ENCODE data around the gene NT5C3A. TPM values are rescaled to one million over a fixed set of nuclear protein-coding genes. Genes with fewer than 3 reads are reported as not detected.
A peak's percentile ranks its signal among the peaks of the same experiment; 100 is the strongest.

NT5C3A gene
- total and polyA plus RNA-seq, 9 of the 15 experiments (the other 6 are each of a cell fraction or from before 2014, with no cell fraction given): 18.6 to 60.1 (median 40.0) TPM

DNA sequence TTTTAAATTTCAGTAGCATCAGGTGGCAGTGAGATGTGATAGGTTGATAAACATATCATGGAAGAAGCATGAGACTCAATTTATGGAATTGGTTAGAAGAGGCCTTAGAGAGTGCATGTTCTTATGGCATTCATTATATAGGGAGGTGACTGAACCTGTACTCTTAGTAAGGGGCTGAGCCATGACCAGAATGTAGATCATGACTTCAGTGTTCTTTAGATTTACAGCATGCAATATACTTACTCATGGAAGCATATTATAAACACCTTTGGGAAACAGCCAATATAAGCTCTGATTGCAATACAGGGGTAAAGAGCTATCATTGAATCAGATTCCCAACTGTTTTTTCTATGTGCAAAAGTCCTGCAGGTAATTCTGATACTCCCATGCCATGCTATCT, 50.2 kb downstream of the NT5C3A start:
- in situ Hi-C loops (cut with MboI) (no loop called here), intact Hi-C loops (cut with micrococcal nuclease) (no loop called here)
- Histone ChIP-seq H3K9ac (ENCODE audit: insufficient read depth in 1 of 2, low read depth in 2 of 2, low read length in 2 of 2) (no peak overlapping the region), H3K27me3 (ENCODE audit: control insufficient read depth in 2 of 2, insufficient read depth in 2 of 2, low read length in 2 of 2) (no peaks in the 10 kb centered on the region), H3K36me3 (ENCODE audit: control insufficient read depth, insufficient read depth, low read length) (peaks cover 52% of the 10 kb centered on the region), H3K79me2 (ENCODE audit: control insufficient read depth, insufficient read depth, low read length) (no peaks in the 10 kb centered on the region), H3K4me2 (ENCODE audit: insufficient read depth, low read length) (no peak overlapping the region), H3K27ac (ENCODE audit: extremely low read depth, low read depth, low read length) (no peak overlapping the region), H2AFZ (ENCODE audit: low read depth, low read length) (no peak overlapping the region), H3K4me3 (no peak overlapping the region), H3K9me1 (ENCODE audit: control insufficient read depth, insufficient read depth, low read length) (no peaks in the 10 kb centered on the region), H3K4me1 (replicated peaks in 1 of 2; ENCODE audit: control insufficient read depth in 2 of 2, insufficient read depth in 2 of 2, low read length in 2 of 2) (no peaks in the 10 kb centered on the region), H4K20me1 (replicated peaks; ENCODE audit: control insufficient read depth, insufficient read depth, low read length) (no peaks in the 10 kb centered on the region), H3K9me3 (replicated peaks; ENCODE audit: control insufficient read depth, insufficient read depth, low read depth, low read length) (no peaks in the 10 kb centered on the region)
- TF ChIP-seq RBM22 (IDR thresholded peaks at IDR 0.05; ENCODE audit: low read depth, low read length, poor library complexity, severe bottlenecking) (peak; percentile 34), DMBX1 (CRISPR knock-in tag; IDR thresholded peaks at IDR 0.05; ENCODE audit: borderline replicate concordance) (no peak)
- no peak for FAIRE-seq
- ChIA-PET CTCF (ENCODE audit: low intra/inter-chr PET ratio) (no interaction called here), POLR2A (interaction anchor here (0.5 to 1.5 kb wide), 3 partner anchors 9 to 516 kb away, joined by 3 read pairs; no protein-coding TSS in a partner anchor)
- no peak for DNase-seq (ENCODE audit: extremely low read depth in 1 of 4, low spot score in 3 of 4)
- no TSS peak for BruUV-seq (replicated peaks)
- ATAC-seq: no peak

DNA sequence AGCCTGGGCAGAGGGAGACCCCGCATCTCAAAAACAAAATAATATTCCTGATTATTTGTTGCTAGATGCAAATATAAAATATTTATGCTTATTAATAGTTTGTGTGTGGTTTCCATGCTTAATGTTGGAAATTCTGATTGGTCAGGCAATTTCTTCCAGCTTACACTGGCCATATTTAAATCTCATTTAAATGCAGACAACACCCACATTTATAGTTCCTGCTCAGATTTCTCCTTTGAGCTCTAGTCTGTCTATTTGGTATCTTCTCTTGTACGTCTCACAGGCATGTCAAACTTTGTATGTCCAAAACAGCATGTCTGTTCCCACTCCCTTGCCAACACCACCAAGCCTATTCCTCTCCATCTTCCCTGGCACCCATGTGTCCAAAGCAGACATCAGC, 52.8 kb downstream of the NT5C3A start:
- H3K4me3 ChIP-seq: no peak overlapping the region
- DNase-seq (ENCODE audit: extremely low read depth in 1 of 4, low spot score in 3 of 4): no peak
- intact Hi-C loops (cut with micrococcal nuclease): no loop called here
- POLR2A ChIA-PET: interaction anchor here (0.6 to 1.4 kb wide), 2 partner anchors 27 to 593 kb away, joined by 4 read pairs; no protein-coding TSS in a partner anchor
- H3K4me1 ChIP-seq (replicated peaks in 1 of 2; ENCODE audit: control insufficient read depth in 2 of 2, insufficient read depth in 2 of 2, low read length in 2 of 2): no peaks in the 10 kb centered on the region
- no peaks in the 10 kb centered on the region for H3K79me2 ChIP-seq (ENCODE audit: control insufficient read depth, insufficient read depth, low read length)
- H3K4me2 ChIP-seq (ENCODE audit: insufficient read depth, low read length): no peak overlapping the region
- H3K36me3 ChIP-seq (ENCODE audit: control insufficient read depth, insufficient read depth, low read length): peaks cover 30% of the 10 kb centered on the region
- no peak overlapping the region for H3K27ac ChIP-seq (ENCODE audit: extremely low read depth, low read depth, low read length)
- TSS peak; percentile 15 for BruUV-seq (replicated peaks)
- in situ Hi-C loops (cut with MboI): no loop called here
- H3K9me1 ChIP-seq (ENCODE audit: control insufficient read depth, insufficient read depth, low read length): no peaks in the 10 kb centered on the region
- WGBS (ENCODE audit: insufficient coverage, low coverage, missing lambda C conversion rate): 81% methylated on average over 2 of the region's 2 CpGs
- CTCF ChIA-PET (ENCODE audit: low intra/inter-chr PET ratio): no interaction called here
- no peak for ATAC-seq
- H2AFZ ChIP-seq (ENCODE audit: low read depth, low read length): no peak overlapping the region
- no peak for FAIRE-seq
- no peak overlapping the region for H3K9ac ChIP-seq (ENCODE audit: insufficient read depth in 1 of 2, low read depth in 2 of 2, low read length in 2 of 2)
- H3K27me3 ChIP-seq (ENCODE audit: control insufficient read depth in 2 of 2, insufficient read depth in 2 of 2, low read length in 2 of 2): no peaks in the 10 kb centered on the region
- no peaks in the 10 kb centered on the region for H3K9me3 ChIP-seq (replicated peaks; ENCODE audit: control insufficient read depth, insufficient read depth, low read depth, low read length)
- no peaks in the 10 kb centered on the region for H4K20me1 ChIP-seq (replicated peaks; ENCODE audit: control insufficient read depth, insufficient read depth, low read length)
- TF ChIP-seq ZNF583 (CRISPR knock-in tag; IDR thresholded peaks at IDR 0.05) (no peak), SETDB1 (IDR thresholded peaks at IDR 0.05; ENCODE audit: low read length) (no peak), RHOXF2B (CRISPR knock-in tag; conservative IDR thresholded peaks at IDR 0.05) (no peak), KDM2B (CRISPR knock-in tag; IDR thresholded peaks at IDR 0.05) (no peak), THRA (IDR thresholded peaks at IDR 0.05) (no peak), TBP (optimal IDR thresholded peaks at IDR 0.05; ENCODE audit: low read depth, low read length) (no peak), CBX3 (IDR thresholded peaks at IDR 0.05; ENCODE audit: borderline replicate concordance in 1 of 2, low read length in 2 of 2) (no peak), AFF4 (CRISPR knock-in tag; IDR thresholded peaks at IDR 0.05) (no peak), FOXA1 (IDR thresholded peaks at IDR 0.05; ENCODE audit: borderline replicate concordance) (no peak), PTBP1 (IDR thresholded peaks at IDR 0.05; ENCODE audit: low read depth, low read length) (no peak), XRCC4 (IDR thresholded peaks at IDR 0.05; ENCODE audit: extremely low read depth, insufficient read depth, insufficient read length) (no peak)
